GM19452 (cell line): ENCODE results near the gene SPRED3.

Source experiments
- ATAC-seq: cut with Tn5 transposase; IDR thresholded peaks from one replicate; pipeline ENCODE4 v1.9.1; 2021; ENCODE audit not compliant: unreplicated experiment

Gene SPRED3

DNA sequence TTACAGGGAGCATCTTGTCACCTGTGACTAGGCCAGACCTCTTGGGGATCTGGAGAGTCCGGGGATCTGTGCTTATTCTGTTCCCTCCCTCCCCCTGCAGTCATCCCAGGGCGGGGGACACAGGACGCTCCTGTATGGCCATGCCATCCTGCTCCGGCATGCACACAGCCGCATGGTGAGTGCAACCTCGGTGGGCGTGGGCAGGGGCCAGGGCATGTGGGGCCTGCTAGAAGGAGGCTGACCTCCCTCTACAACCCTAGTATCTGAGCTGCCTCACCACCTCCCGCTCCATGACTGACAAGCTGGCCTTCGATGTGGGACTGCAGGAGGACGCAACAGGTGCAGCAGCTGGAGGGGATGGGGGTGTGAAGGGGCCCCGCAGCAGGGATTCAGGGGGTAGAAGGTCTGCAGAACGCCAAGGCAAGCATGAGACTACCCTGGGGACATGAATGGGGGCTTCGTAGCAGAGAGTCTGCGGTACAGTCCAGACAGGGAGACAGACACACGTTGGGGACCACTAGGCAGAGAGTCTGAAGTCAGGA is 55.0 kb downstream of the SPRED3 start:
- ATAC-seq: no peak

GRCh38 chr19:38444026-38444425 is 55.5 kb downstream of the SPRED3 start:
- no peak for ATAC-seq

DNA sequence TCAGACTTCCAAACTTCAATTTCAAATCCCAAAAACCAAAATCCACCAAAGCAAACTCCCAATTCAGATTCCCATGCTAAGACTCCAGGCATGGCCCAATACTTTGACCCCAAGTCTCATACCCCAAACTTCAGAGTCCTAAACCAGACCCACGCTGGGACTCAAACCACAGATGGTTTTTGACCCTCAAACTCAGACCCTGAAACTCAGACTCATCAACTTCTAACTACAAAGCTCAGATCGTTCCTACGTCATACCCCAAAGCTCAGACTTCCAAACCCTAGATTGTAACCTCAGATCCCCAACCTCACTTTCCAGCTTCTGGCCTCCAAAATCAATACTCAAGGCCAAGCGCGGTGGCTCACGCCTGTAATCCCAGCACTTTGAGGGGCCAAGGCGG is 56.9 kb downstream of the SPRED3 start:
- ATAC-seq: no peak

- ATAC-seq: no peak
Measured at GRCh38 chr19:38448225-38448624, 59.7 kb downstream of the SPRED3 start.
